Measurements from ENCODE around the gene OTOG.
"Not testable (repeated sequence)": the region's sequence is repeated elsewhere in the genome, so short reads cannot be mapped to it uniquely, and the experiment has no call there.

OTOG gene

DNA sequence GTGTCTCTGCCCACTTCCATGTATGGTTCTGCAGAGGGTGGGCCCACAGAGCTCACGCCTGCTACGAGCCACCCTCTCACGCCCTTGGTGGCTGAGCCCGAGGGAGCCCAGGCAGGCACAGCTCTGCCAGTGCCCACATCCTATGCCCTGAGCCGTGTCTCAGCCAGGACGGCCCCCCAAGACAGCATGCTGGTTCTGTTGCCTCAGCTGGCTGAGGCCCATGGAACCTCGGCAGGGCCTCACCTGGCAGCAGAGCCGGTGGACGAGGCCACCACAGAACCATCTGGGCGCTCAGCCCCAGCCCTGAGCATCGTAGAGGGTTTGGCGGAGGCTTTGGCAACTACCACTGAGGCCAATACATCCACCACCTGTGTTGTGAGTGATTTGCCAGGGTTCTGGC, 64.0 kb downstream of the OTOG start:
- H3K4me3 ChIP-seq (ENCODE audit: low read length), result no peak overlapping the region
- no peak for TF ChIP-seq ZNF274 (IDR thresholded peaks at IDR 0.05; ENCODE audit: low read depth, low read length)

DNA sequence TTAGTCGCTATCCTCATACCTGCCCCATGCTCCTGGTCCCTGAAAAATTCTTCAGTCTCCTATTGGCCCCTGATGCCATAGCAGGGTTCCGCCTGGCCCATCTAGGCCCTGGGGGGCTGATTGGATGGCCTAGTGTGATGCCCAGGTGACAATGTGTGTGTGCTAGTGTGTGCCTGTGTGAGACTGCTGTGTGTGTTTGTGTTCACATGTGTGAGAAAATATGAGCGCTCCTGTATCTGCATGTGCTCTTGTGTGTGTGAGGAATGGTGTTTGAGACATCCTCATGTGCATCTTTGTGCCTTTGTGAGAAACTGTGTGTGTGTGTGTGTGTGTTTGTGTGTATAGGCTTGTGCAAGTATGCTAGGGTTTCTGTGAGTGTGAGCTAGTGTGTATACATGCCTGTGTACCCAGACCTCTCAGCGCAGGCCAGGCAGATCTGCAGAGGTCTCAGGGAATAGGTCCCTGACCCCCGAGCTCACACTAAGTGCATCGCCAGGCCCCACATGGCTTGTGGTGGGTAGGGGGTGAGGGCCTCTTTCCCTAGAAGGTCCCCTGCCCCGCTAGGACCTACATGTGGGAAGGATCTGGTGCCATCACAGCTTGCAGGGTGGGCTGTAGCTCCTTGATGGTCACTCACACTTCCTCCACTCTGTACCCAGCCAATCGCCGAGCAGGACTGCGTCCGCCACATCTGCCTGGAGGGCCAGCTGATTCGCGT, 64.6 kb downstream of the OTOG start:
- H3K4me3 ChIP-seq (ENCODE audit: low read length), result no peak overlapping the region
- no peak for TF ChIP-seq ZNF274 (IDR thresholded peaks at IDR 0.05; ENCODE audit: low read depth, low read length)

DNA sequence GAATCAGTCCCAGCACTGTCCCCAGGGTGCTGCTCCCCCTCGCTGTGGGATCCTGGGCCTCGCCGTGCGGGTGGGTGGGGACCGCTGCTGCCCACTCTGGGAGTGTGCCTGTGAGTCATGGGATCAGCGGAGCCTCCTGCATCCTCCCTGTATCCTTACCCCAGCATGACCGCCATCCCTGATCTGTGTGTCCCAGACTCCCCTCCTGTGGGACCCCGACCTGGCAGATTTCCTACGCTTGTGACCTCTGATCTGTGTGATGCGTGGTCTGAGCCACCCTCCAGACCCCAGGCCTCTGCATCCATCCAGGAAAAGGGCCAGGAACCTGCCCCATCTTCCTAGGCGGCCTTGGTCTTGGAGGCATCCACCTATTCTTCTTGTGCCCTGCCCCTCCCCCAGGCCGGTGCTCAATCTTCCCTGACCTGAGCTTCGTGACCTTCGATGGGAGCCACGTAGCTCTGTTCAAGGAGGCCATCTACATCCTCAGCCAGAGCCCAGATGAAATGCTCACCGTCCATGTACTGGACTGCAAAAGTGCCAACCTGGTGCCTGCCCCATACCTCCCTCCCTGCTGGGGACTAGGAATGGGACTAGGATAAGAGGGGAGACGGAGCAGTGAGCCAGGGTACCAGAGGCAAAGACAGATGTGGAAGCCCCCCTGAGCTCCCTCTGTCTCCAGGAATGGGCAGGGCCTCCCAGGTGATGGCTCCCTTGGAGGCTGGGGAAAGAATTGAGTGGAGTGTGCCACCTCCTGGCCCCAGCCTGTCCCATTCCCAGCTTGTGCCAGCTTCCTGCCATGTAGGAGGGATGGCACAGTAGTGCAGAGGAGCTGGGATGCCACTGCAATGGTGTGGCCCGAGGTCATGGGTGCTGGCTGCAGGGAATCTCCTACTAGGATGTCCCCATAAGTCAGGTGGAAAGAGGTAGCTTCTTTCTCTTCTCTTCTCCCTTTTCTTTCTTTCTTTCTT, 65.4 kb downstream of the OTOG start:
- H3K4me3 ChIP-seq (ENCODE audit: low read length), result no peak overlapping the region
- no peak for TF ChIP-seq ZNF274 (IDR thresholded peaks at IDR 0.05; ENCODE audit: low read depth, low read length)

DNA sequence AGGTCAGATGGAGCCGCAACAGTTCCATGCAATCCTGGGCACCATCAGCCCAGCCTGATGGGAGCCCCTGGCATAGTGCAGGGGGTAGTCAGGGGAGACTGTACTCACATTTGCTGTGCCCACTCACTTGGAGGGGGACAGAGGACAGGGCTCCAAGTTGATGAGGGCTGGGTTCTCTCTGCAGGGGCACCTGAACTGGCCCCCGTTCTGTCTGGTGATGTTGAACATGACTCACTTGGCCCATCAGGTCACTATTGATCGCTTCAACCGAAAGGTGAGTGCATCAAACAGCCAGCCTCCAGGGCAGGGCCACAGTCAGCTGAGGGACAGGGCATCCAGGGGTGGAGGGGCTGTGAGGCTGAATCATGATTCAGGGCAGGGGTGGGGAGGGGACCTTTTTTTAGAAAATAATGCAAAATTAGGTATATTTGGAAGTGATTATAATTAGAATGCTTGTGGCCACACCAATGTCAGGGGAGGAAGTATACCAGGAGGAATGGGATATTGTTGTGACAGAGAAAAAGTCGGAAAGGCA, 66.4 kb downstream of the OTOG start:
- H3K4me3 ChIP-seq (ENCODE audit: low read length), result no peak overlapping the region

DNA sequence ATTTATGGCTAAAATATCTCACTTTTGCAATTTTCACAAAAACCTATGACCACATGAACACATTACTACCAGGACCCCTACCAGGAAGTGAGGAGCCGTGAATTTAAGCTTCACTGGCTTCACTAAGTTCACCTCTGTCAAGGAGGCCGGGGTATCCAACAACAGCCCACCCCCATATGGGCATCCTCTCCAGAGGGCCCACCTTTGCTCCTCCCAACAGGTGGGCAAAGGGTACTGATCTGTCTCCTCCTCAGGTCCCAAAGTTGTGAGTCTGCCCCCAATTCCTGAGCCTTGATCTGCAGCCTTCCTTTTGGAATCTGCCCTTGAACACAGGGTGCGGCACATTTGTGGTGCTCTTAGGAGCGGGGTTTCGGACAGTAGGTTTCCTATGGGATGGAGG, 66.9 kb downstream of the OTOG start:
- no peak for TF ChIP-seq ZNF274 (IDR thresholded peaks at IDR 0.05; ENCODE audit: low read depth, low read length)
- no peak overlapping the region for H3K4me3 ChIP-seq (ENCODE audit: low read length)

More for the DNA sequence above, 66.4 kb downstream of the OTOG start:
- no peak for TF ChIP-seq ZNF274 (IDR thresholded peaks at IDR 0.05; ENCODE audit: low read depth, low read length)

DNA sequence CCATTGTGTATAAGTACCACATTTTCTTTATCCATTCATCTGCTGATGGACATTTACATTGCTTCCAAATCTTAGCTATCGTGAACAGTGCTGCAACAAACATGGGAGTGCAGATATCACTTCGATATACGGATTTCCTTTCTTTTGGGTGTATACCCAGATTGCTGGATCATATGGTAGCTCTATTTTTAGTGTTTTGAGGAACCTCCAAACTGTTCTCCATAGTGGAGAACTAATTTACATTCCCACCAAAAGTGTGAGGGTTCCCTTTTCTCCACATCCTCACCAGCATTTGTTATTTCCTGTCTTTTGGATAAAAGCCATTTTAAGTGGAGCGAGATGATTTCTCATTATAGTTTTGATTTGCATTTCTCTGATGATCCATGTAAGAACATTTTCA, 75.7 kb downstream of the OTOG start:
- not testable (repeated sequence) for H3K4me3 ChIP-seq (ENCODE audit: low read length)

DNA sequence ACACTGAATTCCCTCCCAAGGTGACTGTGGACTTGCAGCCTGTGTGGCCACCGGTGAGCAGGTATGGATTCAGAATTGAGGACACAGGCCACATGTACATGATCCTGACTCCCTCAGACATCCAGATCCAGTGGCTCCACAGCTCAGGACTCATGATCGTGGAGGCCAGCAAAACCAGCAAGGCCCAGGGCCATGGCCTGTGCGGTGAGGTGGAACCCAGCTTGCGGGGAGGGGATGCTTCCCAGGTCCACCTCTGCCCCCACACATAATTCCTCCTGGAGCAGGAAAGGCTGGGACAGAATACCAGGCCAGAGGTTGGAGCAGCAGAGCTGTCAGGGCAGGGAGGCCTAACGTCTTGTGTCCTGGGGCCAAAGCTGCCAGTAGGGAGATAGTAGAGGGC, 82.1 kb downstream of the OTOG start:
- H3K4me3 ChIP-seq (ENCODE audit: low read length), result no peak overlapping the region
- TF ChIP-seq ZNF274 (IDR thresholded peaks at IDR 0.05; ENCODE audit: low read depth, low read length), result no peak

DNA sequence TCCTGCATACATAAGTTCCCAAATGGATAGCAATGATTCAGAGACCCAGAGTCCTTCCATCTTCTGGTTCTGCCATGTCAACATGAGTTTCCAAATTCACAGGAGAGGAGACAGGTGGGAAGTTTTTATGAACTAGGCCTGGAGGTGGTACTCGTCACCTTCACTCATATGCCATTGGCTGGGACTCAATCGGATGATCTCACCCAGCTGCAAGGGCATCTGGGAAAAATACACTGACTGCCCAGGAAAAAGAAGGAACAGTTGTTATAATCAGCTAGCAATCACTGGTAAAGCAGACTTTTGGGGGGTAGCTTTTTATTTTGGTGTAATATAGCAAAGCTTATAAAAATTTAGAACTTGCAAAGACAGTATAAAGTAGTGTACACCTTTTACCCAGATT, 83.9 kb downstream of the OTOG start:
- H3K4me3 ChIP-seq (ENCODE audit: low read length), result no peak overlapping the region
- TF ChIP-seq ZNF274 (IDR thresholded peaks at IDR 0.05; ENCODE audit: low read depth, low read length), result no peak

DNA sequence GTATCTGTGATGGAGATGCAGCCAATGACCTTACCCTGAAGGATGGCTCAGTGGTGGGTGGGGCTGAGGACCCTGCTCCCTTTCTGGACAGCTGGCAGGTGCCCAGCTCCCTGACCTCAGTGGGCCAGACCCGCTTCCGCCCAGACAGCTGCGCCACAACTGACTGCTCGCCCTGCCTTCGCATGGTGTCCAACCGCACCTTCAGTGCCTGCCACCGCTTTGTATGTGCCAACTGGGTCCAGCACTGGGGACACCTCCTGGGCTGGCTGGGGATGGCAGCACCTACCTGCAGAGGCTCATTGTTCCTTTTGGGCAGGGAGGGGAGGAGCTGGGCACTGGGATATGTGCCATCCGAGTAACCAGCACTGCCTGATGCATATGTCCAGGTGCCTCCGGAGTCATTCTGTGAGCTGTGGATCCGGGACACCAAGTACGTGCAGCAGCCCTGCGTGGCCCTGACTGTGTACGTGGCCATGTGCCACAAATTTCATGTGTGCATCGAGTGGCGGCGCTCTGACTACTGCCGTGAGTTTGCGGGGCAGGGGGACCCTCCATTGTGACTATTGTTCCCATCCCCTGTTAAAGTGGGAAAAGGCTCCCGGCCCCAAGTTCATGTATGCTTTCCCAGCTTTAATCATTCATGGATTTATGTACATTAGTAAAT, 84.8 kb downstream of the OTOG start:
- no peak overlapping the region for H3K4me3 ChIP-seq (ENCODE audit: low read length)
- no peak for TF ChIP-seq ZNF274 (IDR thresholded peaks at IDR 0.05; ENCODE audit: low read depth, low read length)

DNA sequence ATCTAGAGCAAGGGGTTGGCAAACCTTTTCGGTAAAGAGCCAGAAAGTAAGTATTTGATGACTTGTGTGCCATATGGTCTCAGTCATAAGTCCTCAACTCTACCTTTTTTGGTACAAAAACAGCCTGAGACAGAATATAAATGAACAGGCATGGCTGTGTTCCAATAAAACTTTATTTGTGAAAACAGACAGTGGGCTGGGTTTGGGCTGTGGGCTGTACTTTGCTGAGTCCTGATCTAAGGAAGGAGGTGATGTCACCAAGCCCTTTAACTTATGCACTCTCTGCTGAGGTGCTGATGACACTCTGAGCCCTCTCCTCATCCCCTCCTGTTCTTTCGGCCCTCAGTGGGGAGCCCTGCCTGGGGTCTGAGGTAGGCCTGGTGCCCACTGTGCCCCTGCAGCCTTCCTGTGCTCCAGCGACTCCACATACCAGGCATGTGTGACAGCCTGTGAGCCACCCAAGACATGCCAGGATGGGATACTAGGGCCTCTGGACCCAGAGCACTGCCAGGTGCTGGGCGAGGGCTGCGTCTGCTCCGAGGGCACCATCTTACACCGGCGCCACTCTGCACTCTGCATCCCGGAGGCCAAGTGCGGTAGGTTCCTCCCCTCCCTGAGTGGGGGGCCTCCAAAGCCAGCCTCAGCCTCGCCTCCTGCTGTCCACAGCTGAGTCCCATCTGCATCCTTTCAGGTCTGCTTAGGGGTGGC, 86.4 kb downstream of the OTOG start:
- H3K4me3 ChIP-seq (ENCODE audit: low read length), result no peak overlapping the region

DNA sequence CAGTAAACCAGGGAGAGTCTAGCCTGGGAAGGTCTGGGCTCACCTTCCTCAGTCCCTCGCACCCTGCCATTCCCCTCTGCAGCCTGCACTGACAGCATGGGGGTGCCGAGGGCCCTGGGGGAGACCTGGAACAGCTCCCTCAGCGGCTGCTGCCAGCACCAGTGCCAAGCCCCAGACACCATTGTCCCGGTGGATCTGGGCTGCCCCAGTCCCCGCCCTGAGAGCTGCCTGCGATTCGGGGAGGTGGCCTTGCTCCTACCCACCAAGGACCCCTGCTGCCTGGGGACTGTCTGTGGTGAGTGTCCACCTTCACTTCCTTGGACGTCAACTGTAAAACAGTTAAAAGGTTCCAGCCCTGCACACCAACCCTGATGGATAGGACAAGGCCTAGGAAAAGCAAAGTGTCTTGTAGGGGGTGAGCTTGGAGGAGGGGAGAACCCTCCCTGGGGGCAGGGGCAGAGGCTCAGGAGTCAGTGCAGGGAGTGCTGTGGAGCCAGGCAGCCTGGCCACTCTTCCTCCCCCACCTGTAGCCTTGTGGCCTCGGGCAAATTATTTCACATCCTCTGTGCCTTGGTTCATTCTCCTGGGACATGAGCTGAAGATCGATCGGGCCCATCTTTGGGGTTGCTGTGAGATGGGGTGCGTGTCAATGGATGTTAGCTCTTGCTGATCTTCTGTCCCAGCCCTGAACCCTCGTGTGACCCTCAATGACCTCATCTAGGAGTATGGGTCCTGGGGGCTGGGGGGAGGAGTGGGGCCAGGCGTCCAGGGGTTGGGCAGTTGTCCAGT, 87.1 kb downstream of the OTOG start:
- H3K4me3 ChIP-seq (ENCODE audit: low read length), result no peak overlapping the region
- TF ChIP-seq ZNF274 (IDR thresholded peaks at IDR 0.05; ENCODE audit: low read depth, low read length), result no peak

More for the DNA sequence above, 86.4 kb downstream of the OTOG start:
- no peak for TF ChIP-seq ZNF274 (IDR thresholded peaks at IDR 0.05; ENCODE audit: low read depth, low read length)

DNA sequence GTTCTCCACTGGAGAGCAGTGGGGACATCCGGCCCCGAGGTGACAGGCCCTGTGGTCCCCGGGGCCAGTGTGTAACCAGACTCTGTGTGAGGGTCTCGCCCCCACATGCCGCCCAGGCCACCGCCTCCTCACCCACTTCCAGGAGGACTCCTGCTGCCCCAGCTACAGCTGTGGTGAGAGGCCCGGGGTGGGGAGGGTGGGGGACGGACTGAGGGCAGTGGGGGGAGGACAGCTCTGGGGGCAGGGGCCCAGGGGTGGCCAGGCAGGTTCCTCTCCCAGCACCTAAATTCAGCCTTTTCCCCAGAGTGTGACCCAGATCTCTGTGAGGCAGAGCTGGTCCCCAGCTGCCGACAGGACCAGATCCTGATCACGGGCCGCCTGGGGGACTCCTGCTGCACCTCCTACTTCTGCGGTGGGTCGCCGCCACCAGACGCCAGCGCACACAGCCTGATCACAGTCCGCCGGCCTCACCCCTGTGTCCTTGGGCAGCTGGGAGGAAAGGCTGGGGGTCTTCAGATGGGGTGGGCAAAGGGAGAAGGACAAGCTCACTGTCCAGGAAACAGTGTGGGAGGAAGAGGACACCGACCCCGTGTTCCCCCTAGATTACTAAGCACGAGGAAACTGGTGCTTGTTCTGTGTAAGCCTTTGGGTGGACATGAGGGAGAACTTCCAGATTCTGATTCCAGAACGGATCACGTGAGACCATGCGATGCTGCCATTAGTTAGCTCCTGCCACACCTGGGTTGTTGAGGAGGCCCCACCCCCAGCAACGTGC, 87.9 kb downstream of the OTOG start:
- no peak overlapping the region for H3K4me3 ChIP-seq (ENCODE audit: low read length)
- no peak for TF ChIP-seq ZNF274 (IDR thresholded peaks at IDR 0.05; ENCODE audit: low read depth, low read length)

Measured in GM08714 (cell line).